ENCODE results near the gene TBX1. TPM values are rescaled to one million over a fixed set of nuclear protein-coding genes. Genes with fewer than 3 reads are reported as not detected.
"Not testable (repeated sequence)": the region's sequence is repeated elsewhere in the genome, so short reads cannot be mapped to it uniquely, and the experiment has no call there.

The TBX1 gene
- total RNA-seq, 1 donor from 2014 or later, result 1.1 TPM

GRCh38 chr22:19785461-19786263, 25.1 kb downstream of the TBX1 start:
- no peak for ATAC-seq

GRCh38 chr22:19786264-19786585, 25.6 kb downstream of the TBX1 start:
- no peak for ATAC-seq

- ATAC-seq, result no peak
These were observed 26.6 kb downstream of the TBX1 start for GRCh38 chr22:19786959-19787848.

GRCh38 chr22:19787849-19788141, 27.2 kb downstream of the TBX1 start:
- ATAC-seq, result no peak

GRCh38 chr22:19788661-19789225, 28.2 kb downstream of the TBX1 start:
- no peak for ATAC-seq

GRCh38 chr22:19789406-19789805, 28.8 kb downstream of the TBX1 start:
- ATAC-seq, result no peak

- ATAC-seq, result no peak
These were observed 29.2 kb downstream of the TBX1 start for GRCh38 chr22:19789828-19790227.

GRCh38 chr22:19791243-19791642, 30.7 kb downstream of the TBX1 start:
- no peak for ATAC-seq

- no peak for ATAC-seq
These were observed 31.3 kb downstream of the TBX1 start for GRCh38 chr22:19791894-19792293.

- not testable (repeated sequence) for ATAC-seq
These were observed 31.9 kb downstream of the TBX1 start for GRCh38 chr22:19792383-19792896.

GRCh38 chr22:19793161-19793560, 32.6 kb downstream of the TBX1 start:
- ATAC-seq, result no peak

GRCh38 chr22:19793661-19794310, 33.2 kb downstream of the TBX1 start:
- no peak for ATAC-seq

GRCh38 chr22:19795617-19796008, 35.0 kb downstream of the TBX1 start:
- ATAC-seq, result no peak

GRCh38 chr22:19796160-19796559, 35.6 kb downstream of the TBX1 start:
- ATAC-seq, result no peak

GRCh38 chr22:19797086-19798002, 36.8 kb downstream of the TBX1 start:
- ATAC-seq, result no peak

- no peak for ATAC-seq
These were observed 37.6 kb downstream of the TBX1 start for GRCh38 chr22:19798003-19798665.

GRCh38 chr22:19798891-19799293, 38.3 kb downstream of the TBX1 start:
- ATAC-seq, result no peak

GRCh38 chr22:19799322-19800190, 39.0 kb downstream of the TBX1 start:
- no peak for ATAC-seq

- ATAC-seq, result no peak
These were observed 39.7 kb downstream of the TBX1 start for GRCh38 chr22:19800306-19800705.

- ATAC-seq, result no peak
These were observed 40.2 kb downstream of the TBX1 start for GRCh38 chr22:19800761-19801244.

All from esophagus mucosa (tissue), 1 donor.